ENCODE results near the gene MADD.
"Not testable (repeated sequence)": the region's sequence is repeated elsewhere in the genome, so short reads cannot be mapped to it uniquely, and the experiment has no call there.

Gene MADD

DNA sequence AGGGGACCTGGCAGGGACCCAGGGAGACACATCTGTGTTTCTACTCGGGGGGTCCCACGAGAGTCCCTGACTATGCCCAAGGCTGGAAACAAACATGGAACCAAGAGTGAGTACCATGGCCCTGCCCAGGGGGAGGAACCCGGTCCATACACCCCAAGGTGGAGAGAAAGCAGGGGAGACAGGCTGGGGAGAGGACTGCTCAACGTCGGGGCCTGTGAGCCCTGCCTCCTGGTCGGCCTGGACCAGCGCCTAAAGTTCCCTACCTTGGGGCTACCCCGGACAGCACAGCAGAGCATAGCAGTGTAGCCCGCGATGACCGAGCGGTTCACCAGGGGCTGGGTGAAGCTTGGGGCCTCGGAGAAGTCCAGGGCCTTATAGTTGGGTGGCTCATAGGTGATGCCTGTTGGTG is 62.4 kb downstream of the MADD start:
- Histone ChIP-seq H3K9ac (ENCODE audit: low read length) (no peak overlapping the region), H3K27ac (ENCODE audit: low read length) (no peak overlapping the region), H2AFZ (ENCODE audit: low read depth, low read length) (no peak overlapping the region), H3K27me3 (ENCODE audit: low read depth, low read length) (no peaks in the 10 kb centered on the region), H3K36me3 (replicated peaks; ENCODE audit: low read depth, low read length) (peaks cover 21% of the 10 kb centered on the region), H4K20me1 (ENCODE audit: insufficient read depth, low read length) (peaks cover 12% of the 10 kb centered on the region), H3K4me2 (ENCODE audit: low read length) (no peak overlapping the region), H3K4me3 (ENCODE audit: low read length) (no peak overlapping the region), H3K9me3 (ENCODE audit: insufficient read depth, low read length) (no peaks in the 10 kb centered on the region), H3K79me2 (ENCODE audit: low read length) (no peaks in the 10 kb centered on the region), H3K4me1 (ENCODE audit: low read length) (peaks cover 30% of the 10 kb centered on the region)
- no peak for TF ChIP-seq EZH2phosphoT487 (IDR thresholded peaks at IDR 0.05; ENCODE audit: low read depth)
- TF ChIP-seq, protein P1, sequence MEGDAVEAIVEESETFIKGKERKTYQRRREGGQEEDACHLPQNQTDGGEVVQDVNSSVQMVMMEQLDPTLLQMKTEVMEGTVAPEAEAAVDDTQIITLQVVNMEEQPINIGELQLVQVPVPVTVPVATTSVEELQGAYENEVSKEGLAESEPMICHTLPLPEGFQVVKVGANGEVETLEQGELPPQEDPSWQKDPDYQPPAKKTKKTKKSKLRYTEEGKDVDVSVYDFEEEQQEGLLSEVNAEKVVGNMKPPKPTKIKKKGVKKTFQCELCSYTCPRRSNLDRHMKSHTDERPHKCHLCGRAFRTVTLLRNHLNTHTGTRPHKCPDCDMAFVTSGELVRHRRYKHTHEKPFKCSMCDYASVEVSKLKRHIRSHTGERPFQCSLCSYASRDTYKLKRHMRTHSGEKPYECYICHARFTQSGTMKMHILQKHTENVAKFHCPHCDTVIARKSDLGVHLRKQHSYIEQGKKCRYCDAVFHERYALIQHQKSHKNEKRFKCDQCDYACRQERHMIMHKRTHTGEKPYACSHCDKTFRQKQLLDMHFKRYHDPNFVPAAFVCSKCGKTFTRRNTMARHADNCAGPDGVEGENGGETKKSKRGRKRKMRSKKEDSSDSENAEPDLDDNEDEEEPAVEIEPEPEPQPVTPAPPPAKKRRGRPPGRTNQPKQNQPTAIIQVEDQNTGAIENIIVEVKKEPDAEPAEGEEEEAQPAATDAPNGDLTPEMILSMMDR (IDR thresholded peaks at IDR 0.05; ENCODE audit: low read depth, low read length): no peak

GRCh38 chr11:47332791-47333525 is 63.0 kb downstream of the MADD start:
- TF ChIP-seq EZH2phosphoT487 (IDR thresholded peaks at IDR 0.05; ENCODE audit: low read depth): no peak
- TF ChIP-seq, protein P1 (IDR thresholded peaks at IDR 0.05; ENCODE audit: low read depth, low read length): no peak
- no peaks in the 10 kb centered on the region for H3K9me3 ChIP-seq (ENCODE audit: insufficient read depth, low read length)
- H3K79me2 ChIP-seq (ENCODE audit: low read length): no peaks in the 10 kb centered on the region
- no peak overlapping the region for H3K4me2 ChIP-seq (ENCODE audit: low read length)
- H3K36me3 ChIP-seq (replicated peaks; ENCODE audit: low read depth, low read length): peaks cover 21% of the 10 kb centered on the region
- H3K4me3 ChIP-seq (ENCODE audit: low read length): no peak overlapping the region
- no peak overlapping the region for H2AFZ ChIP-seq (ENCODE audit: low read depth, low read length)
- H3K27me3 ChIP-seq (ENCODE audit: low read depth, low read length): no peaks in the 10 kb centered on the region
- no peak overlapping the region for H3K27ac ChIP-seq (ENCODE audit: low read length)
- peaks cover 12% of the 10 kb centered on the region for H4K20me1 ChIP-seq (ENCODE audit: insufficient read depth, low read length)
- peaks cover 28% of the 10 kb centered on the region for H3K4me1 ChIP-seq (ENCODE audit: low read length)
- H3K9ac ChIP-seq (ENCODE audit: low read length): no peak overlapping the region

- Histone ChIP-seq H4K20me1 (ENCODE audit: insufficient read depth, low read length) (peaks cover 9% of the 10 kb centered on the region), H3K27me3 (ENCODE audit: low read depth, low read length) (no peaks in the 10 kb centered on the region), H3K4me2 (ENCODE audit: low read length) (no peak overlapping the region), H2AFZ (ENCODE audit: low read depth, low read length) (no peak overlapping the region), H3K4me3 (ENCODE audit: low read length) (no peak overlapping the region), H3K9me3 (ENCODE audit: insufficient read depth, low read length) (no peaks in the 10 kb centered on the region), H3K27ac (ENCODE audit: low read length) (no peak overlapping the region), H3K9ac (ENCODE audit: low read length) (no peak overlapping the region), H3K4me1 (ENCODE audit: low read length) (peaks cover 22% of the 10 kb centered on the region), H3K79me2 (ENCODE audit: low read length) (no peaks in the 10 kb centered on the region), H3K36me3 (replicated peaks; ENCODE audit: low read depth, low read length) (peaks cover 21% of the 10 kb centered on the region)
- TF ChIP-seq, protein P1 (IDR thresholded peaks at IDR 0.05; ENCODE audit: low read depth, low read length): no peak
- no peak for TF ChIP-seq EZH2phosphoT487 (IDR thresholded peaks at IDR 0.05; ENCODE audit: low read depth)
Observed at GRCh38 chr11:47333526-47333845, 63.6 kb downstream of the MADD start.

DNA sequence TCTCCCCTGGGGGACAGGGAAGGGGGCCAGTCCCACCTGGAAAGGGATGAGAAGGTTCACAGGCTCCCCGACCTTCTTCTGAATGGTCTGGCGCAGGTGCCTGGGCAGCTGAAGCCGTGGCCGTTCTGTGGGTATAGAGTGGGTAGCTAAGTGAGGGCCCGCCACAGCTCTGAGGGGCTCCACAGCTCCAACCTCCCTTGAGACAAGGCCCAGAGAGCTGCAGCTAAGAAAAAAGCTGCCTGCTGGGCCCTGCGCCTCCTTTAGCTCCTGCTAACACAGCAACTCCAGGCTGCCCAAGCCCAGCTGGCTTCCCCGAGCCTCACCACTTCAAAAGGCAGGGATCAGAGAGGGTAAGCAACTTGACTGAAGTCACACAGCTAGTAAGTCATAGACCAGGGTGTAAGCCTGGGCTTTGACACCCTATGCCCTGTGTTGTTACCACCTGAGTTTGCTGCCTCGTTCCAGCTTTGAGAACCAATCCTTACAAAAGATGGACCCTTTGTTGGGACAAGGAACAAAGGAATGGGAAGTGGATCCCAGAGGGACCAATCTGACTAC is 64.0 kb downstream of the MADD start:
- peaks cover 4% of the 10 kb centered on the region; the same call in 1 of the 2 replicates for H4K20me1 ChIP-seq (ENCODE audit: insufficient read depth, low read length)
- H3K4me2 ChIP-seq (ENCODE audit: low read length): no peak overlapping the region
- no peak overlapping the region for H3K9ac ChIP-seq (ENCODE audit: low read length)
- H3K4me3 ChIP-seq (ENCODE audit: low read length): no peak overlapping the region
- H3K79me2 ChIP-seq (ENCODE audit: low read length): no peaks in the 10 kb centered on the region
- peaks cover 18% of the 10 kb centered on the region for H3K4me1 ChIP-seq (ENCODE audit: low read length)
- H3K9me3 ChIP-seq (ENCODE audit: insufficient read depth, low read length): no peaks in the 10 kb centered on the region
- TF ChIP-seq, protein P1 (IDR thresholded peaks at IDR 0.05; ENCODE audit: low read depth, low read length): no peak
- TF ChIP-seq EZH2phosphoT487 (IDR thresholded peaks at IDR 0.05; ENCODE audit: low read depth): no peak
- no peak overlapping the region for H2AFZ ChIP-seq (ENCODE audit: low read depth, low read length)
- no peaks in the 10 kb centered on the region for H3K27me3 ChIP-seq (ENCODE audit: low read depth, low read length)
- no peak overlapping the region for H3K27ac ChIP-seq (ENCODE audit: low read length)
- H3K36me3 ChIP-seq (replicated peaks; ENCODE audit: low read depth, low read length): peaks cover 17% of the 10 kb centered on the region

DNA sequence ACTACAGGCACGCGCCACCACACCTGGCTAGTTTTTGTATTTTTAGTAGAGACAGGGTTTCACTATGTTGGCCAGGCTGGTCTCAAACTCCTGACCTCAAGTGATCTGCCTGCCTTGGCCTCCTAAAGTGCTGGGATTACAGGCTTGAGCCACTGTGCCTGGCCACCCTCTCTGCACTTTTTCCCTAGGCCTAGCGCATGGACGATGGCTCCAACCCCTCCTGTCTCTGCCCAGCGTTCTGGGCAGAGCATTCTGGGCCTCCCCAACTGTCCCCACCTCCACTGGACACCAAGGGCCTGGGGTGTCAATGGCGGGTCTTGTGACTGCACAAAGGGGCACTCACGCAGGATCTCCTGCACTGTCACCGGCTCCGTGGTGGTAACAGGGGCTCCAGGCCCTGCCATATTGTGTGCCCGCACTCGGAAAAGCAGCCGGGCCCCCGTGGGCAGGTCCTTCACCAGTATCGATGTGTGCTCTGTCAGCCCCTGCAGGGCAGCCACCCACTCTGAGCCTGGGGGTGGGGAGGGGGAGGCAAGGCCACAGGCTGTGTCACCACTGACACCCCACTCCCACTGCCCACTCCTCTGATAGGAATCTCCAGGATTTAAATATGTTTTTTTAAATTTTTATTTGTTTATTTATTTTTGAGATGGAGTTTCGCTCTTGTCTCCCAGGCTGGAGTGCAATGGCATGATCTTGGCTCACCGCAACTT is 64.9 kb downstream of the MADD start:
- not testable (repeated sequence) for H3K27ac ChIP-seq (ENCODE audit: low read length); H3K27me3 ChIP-seq (ENCODE audit: low read depth, low read length); H3K4me3 ChIP-seq (ENCODE audit: low read length); H3K36me3 ChIP-seq (replicated peaks; ENCODE audit: low read depth, low read length); H3K9me3 ChIP-seq (ENCODE audit: insufficient read depth, low read length); H2AFZ ChIP-seq (ENCODE audit: low read depth, low read length); H3K4me2 ChIP-seq (ENCODE audit: low read length); H4K20me1 ChIP-seq (ENCODE audit: insufficient read depth, low read length); H3K79me2 ChIP-seq (ENCODE audit: low read length); H3K9ac ChIP-seq (ENCODE audit: low read length)
- H3K4me1 ChIP-seq (ENCODE audit: low read length): peaks cover 11% of the 10 kb centered on the region

All from OCI-LY3 (cell line).